ENCODE data around the gene FEZ2.

GRCh38 chr2:36559221-36559942 is 38.6 kb downstream of the FEZ2 start:
- TF ChIP-seq BCL11A (IDR thresholded peaks at IDR 0.05; ENCODE audit: low read depth, low read length) (no peak), POLR2A (IDR thresholded peaks at IDR 0.05; ENCODE audit: low read depth, low read length) (no peak), IRF3 (IDR thresholded peaks at IDR 0.05) (no peak), TARDBP (IDR thresholded peaks at IDR 0.05; ENCODE audit: borderline replicate concordance) (no peak), CHD4 (IDR thresholded peaks at IDR 0.05) (no peak), NRF1 (conservative IDR thresholded peaks at IDR 0.05; ENCODE audit: low read depth, low read length) (no peak)
- TF ChIP-seq, protein P1, sequence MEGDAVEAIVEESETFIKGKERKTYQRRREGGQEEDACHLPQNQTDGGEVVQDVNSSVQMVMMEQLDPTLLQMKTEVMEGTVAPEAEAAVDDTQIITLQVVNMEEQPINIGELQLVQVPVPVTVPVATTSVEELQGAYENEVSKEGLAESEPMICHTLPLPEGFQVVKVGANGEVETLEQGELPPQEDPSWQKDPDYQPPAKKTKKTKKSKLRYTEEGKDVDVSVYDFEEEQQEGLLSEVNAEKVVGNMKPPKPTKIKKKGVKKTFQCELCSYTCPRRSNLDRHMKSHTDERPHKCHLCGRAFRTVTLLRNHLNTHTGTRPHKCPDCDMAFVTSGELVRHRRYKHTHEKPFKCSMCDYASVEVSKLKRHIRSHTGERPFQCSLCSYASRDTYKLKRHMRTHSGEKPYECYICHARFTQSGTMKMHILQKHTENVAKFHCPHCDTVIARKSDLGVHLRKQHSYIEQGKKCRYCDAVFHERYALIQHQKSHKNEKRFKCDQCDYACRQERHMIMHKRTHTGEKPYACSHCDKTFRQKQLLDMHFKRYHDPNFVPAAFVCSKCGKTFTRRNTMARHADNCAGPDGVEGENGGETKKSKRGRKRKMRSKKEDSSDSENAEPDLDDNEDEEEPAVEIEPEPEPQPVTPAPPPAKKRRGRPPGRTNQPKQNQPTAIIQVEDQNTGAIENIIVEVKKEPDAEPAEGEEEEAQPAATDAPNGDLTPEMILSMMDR (IDR thresholded peaks at IDR 0.05 in 2 of 3, conservative IDR thresholded peaks at IDR 0.05 in 1 of 3; ENCODE audit: control insufficient read depth in 2 of 3, extremely low read depth in 1 of 3, insufficient read depth in 1 of 3, low read depth in 3 of 3, low read length in 3 of 3), result no peak

Measured in GM12878 (cell line).